GM06990 (cell line): ENCODE measurements around the gene TBL3.
A peak's percentile ranks its signal among the peaks of the same experiment; 100 is the strongest.

Experiments
- DNase-seq: peaks from one replicate; pipeline ENCODE4 v3.0.0-alpha.2; 2011; ENCODE audit not compliant: insufficient read length; ENCODE audit errors: extremely low read depth
- H3K27me3 ChIP-seq: replicated peaks from 2 replicates; pipeline ENCODE4 v1.6.0; 2011; ENCODE audit warnings: low read length; ENCODE audit not compliant: control insufficient read depth, insufficient read depth
- H3K36me3 ChIP-seq: 2 replicates; pipeline ENCODE4 v1.5.1; 2011; ENCODE audit warnings: low read length; ENCODE audit not compliant: control insufficient read depth, insufficient read depth
- H3K4me3 ChIP-seq: replicated peaks from 2 replicates; pipeline ENCODE4 v1.5.1; 2011; ENCODE audit warnings: low read depth, mild to moderate bottlenecking, control low read depth, low read length
- CTCF ChIP-seq: IDR thresholded peaks from 2 replicates; pipeline ENCODE4 v1.5.1; 2011; ENCODE audit warnings: low read length, control low read depth, mild to moderate bottlenecking, inconsistent platforms; ENCODE audit not compliant: insufficient read depth, poor library complexity, severe bottlenecking

TBL3 gene

GRCh38 chr16:2019518-2019920 is 47.7 kb downstream of the TBL3 start, which contains the start of gene NPW:
NPW (plus strand) TSS chr16:2019785.
- Histone ChIP-seq H3K36me3 (no peaks in the 10 kb centered on the region), H3K27me3 (no peaks in the 10 kb centered on the region), H3K4me3 (no peak within 1 kb of the TSS)
- no peak for DNase-seq
- no peak for TF ChIP-seq CTCF

GRCh38 chr16:2019921-2020831 is 48.3 kb downstream of the TBL3 start:
- DNase-seq = no peak
- H3K4me3 ChIP-seq = no peak overlapping the region
- TF ChIP-seq CTCF = no peak

GRCh38 chr16:2022723-2023091 is 50.9 kb downstream of the TBL3 start:
- H3K4me3 ChIP-seq = no peak overlapping the region
- peaks cover 7% of the 10 kb centered on the region for H3K27me3 ChIP-seq
- H3K36me3 ChIP-seq = no peaks in the 10 kb centered on the region
- TF ChIP-seq CTCF = no peak
- DNase-seq = no peak

More at GRCh38 chr16:2019921-2020831, 48.3 kb downstream of the TBL3 start:
- no peaks in the 10 kb centered on the region for H3K36me3 ChIP-seq
- H3K27me3 ChIP-seq = no peaks in the 10 kb centered on the region

GRCh38 chr16:2023092-2024031 is 51.5 kb downstream of the TBL3 start:
- DNase-seq = peak; percentile 90
- H3K27me3 ChIP-seq = peaks cover 10% of the 10 kb centered on the region
- no peak overlapping the region; the same call in 1 of the 2 replicates for H3K4me3 ChIP-seq
- TF ChIP-seq CTCF = peak; percentile 88
- no peaks in the 10 kb centered on the region for H3K36me3 ChIP-seq

- DNase-seq = no peak
- no peak overlapping the region for H3K4me3 ChIP-seq
- no peak for TF ChIP-seq CTCF
- peaks cover 12% of the 10 kb centered on the region for H3K27me3 ChIP-seq
- no peaks in the 10 kb centered on the region for H3K36me3 ChIP-seq
Measured at GRCh38 chr16:2024032-2024420, 52.2 kb downstream of the TBL3 start.
